GM21515 (cell line): ENCODE measurements around the gene TBC1D30.
"Not testable (repeated sequence)": the region's sequence is repeated elsewhere in the genome, so short reads cannot be mapped to it uniquely, and the experiment has no call there.

Experiments
- ATAC-seq: cut with Tn5 transposase; IDR thresholded peaks from one replicate; pipeline ENCODE4 v1.9.1; 2021; ENCODE audit not compliant: unreplicated experiment

Gene TBC1D30

GRCh38 chr12:64806173-64806572 lies 18.3 kb upstream of the TBC1D30 start:
- ATAC-seq: no peak

GRCh38 chr12:64806593-64807460 lies 17.6 kb upstream of the TBC1D30 start:
- ATAC-seq: no peak

GRCh38 chr12:64808110-64808509 lies 16.3 kb upstream of the TBC1D30 start:
- peak; percentile 67 for ATAC-seq

GRCh38 chr12:64810831-64811230 lies 13.6 kb upstream of the TBC1D30 start:
- ATAC-seq: no peak

GRCh38 chr12:64813723-64814122 lies 10.7 kb upstream of the TBC1D30 start:
- no peak for ATAC-seq

GRCh38 chr12:64814432-64814831 lies 10.0 kb upstream of the TBC1D30 start:
- no peak for ATAC-seq

GRCh38 chr12:64819816-64820402 lies 4.5 kb upstream of the TBC1D30 start:
- ATAC-seq: no peak

GRCh38 chr12:64820593-64820992 lies 3.9 kb upstream of the TBC1D30 start:
- no peak for ATAC-seq

- ATAC-seq: no peak
These were observed 3.3 kb upstream of the TBC1D30 start for GRCh38 chr12:64821116-64821630.

- ATAC-seq: peak; percentile 25
These were observed 332 bp upstream of the TBC1D30 start for GRCh38 chr12:64824130-64824499.

GRCh38 chr12:64825143-64826021 lies 935 bp downstream of the TBC1D30 start:
- peak; percentile 18 for ATAC-seq

GRCh38 chr12:64826234-64826633 lies 1.8 kb downstream of the TBC1D30 start:
- ATAC-seq: no peak

- no peak for ATAC-seq
These were observed 4.3 kb downstream of the TBC1D30 start for GRCh38 chr12:64828713-64829112.

GRCh38 chr12:64833928-64834327 lies 9.5 kb downstream of the TBC1D30 start:
- ATAC-seq: no peak

GRCh38 chr12:64835901-64836300 lies 11.5 kb downstream of the TBC1D30 start:
- ATAC-seq: no peak

GRCh38 chr12:64836856-64837255 lies 12.4 kb downstream of the TBC1D30 start:
- no peak for ATAC-seq

GRCh38 chr12:64837427-64837826 lies 13.0 kb downstream of the TBC1D30 start:
- ATAC-seq: no peak

GRCh38 chr12:64840119-64840518 lies 15.7 kb downstream of the TBC1D30 start:
- no peak for ATAC-seq

GRCh38 chr12:64840949-64841717 lies 16.7 kb downstream of the TBC1D30 start:
- no peak for ATAC-seq

- not testable (repeated sequence) for ATAC-seq
These were observed 24.0 kb downstream of the TBC1D30 start for GRCh38 chr12:64848409-64848808.
